Measurements from ENCODE around the gene ADAM19.

DNA sequence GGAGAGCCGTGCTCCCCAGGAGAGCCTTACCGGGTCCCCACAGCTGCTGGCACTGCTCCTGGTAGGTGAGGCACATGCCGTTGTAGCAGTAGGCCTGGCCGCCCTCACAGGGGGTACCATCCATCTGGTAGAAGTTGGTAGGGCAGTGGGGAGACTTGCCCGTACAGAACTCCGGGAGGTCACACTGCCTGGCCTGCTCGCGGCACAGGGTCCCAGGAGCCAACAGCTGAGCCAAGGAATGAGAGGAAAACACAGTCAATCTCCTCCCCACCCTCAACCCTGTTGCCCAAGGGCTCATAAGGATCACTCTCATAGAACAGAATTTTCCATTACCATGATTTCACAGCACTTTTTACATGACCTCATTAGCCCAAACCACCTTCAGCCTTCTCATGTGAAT, 78.7 kb downstream of the ADAM19 start:
- TF ChIP-seq POLR2A (IDR thresholded peaks at IDR 0.05) (no peak), CTCF (IDR thresholded peaks at IDR 0.05) (no peak), POLR2AphosphoS5 (IDR thresholded peaks at IDR 0.05) (no peak)
